Raji (cell line): ENCODE measurements around the gene POLD4.
A peak's percentile ranks its signal among the peaks of the same experiment; 100 is the strongest.

Experiments used
- POLR2A ChIP-seq: IDR thresholded peaks from 2 replicates; pipeline ENCODE4 v1.6.1; 2011; ENCODE audit warnings: low read depth, low read length, control low read depth; ENCODE audit not compliant: insufficient read depth

Gene POLD4

GRCh38 chr11:67366961-67367760 lies 13.8 kb upstream of the POLD4 start:
- no peak for TF ChIP-seq POLR2A

GRCh38 chr11:67366546-67366945 lies 13.2 kb upstream of the POLD4 start:
- no peak for TF ChIP-seq POLR2A

DNA sequence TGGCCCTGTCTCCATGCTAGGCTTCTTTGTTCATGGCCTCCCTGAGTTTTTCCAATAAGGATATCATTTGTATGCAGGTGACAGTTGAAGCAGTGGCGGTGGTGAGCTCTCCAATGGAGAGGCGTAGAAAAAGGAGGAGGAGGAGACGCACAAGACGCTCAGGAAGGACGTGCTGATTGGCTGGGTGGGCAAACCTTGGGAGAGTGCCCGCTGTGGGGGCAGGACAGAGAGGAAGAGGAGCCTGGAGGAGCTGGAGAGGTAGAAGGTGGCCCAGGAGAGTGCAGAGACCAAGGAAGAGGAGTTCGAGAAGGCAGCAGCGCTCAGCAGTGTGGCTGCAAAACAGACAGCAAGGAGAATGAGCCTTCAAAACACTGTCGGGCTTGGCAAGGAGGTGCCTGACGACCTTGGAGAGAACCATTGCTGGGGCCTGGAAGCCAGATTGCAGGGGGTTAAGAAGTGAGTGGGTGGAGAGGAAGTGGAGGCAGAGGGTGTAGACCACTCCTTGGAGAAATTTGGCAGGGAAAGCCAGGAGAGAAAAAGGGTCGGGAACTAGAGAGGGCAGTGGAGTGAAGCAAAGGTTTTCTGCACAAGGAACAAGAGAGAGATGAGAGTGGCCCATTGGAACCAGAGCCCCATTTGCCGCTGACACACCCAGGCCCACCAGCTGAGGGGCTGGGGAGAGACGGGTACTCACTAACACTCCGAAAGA lies 12.5 kb upstream of the POLD4 start:
- no peak for TF ChIP-seq POLR2A

DNA sequence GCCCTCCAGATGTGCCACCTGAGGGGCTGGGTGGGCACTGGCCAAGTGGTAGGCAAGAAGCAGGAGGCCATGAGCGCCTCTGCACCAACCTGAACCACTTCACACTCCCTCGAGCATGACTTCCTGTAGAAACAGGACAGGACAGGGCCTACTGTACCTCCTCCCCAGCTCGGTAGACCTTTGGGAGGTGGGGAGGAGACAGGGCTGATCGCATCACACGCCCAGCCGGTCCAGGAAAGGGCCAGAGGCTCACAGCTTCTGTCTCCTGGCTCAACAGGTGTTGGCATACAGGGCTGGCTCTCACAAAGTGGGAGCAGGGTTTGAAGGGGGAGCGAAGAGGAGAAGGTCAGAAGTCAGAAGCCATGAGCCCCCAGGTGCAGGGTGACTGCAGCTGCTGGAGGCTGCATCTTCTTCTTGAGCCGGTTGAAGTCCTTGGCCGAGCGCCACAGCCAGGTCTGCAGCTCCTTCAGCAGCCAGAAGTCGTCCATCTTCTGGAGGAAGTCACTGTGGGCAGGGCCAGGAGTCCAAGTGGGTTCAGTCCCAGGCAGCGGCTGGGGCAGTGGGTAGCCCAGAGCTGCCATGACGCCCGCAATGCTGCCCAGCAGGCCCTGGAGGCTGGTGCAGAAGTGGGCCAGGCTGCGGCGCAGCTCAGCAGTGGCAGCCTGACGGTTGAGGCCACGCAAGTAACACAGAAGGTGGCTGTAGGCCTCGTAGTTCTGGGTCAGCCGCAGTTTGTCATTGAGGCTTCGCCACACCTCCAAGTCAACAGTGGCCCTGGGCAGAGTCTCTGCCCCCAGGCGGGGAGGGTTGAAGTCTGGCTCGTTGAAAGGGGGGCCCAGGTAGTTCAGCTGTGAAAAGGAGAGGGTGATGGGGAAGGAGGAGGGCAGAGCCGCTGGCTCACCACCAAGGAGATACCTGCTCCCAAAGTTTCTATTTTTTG lies 11.7 kb upstream of the POLD4 start:
- TF ChIP-seq POLR2A: no peak

- TF ChIP-seq POLR2A: no peak
These were observed 10.8 kb upstream of the POLD4 start for GRCh38 chr11:67364169-67364568.

DNA sequence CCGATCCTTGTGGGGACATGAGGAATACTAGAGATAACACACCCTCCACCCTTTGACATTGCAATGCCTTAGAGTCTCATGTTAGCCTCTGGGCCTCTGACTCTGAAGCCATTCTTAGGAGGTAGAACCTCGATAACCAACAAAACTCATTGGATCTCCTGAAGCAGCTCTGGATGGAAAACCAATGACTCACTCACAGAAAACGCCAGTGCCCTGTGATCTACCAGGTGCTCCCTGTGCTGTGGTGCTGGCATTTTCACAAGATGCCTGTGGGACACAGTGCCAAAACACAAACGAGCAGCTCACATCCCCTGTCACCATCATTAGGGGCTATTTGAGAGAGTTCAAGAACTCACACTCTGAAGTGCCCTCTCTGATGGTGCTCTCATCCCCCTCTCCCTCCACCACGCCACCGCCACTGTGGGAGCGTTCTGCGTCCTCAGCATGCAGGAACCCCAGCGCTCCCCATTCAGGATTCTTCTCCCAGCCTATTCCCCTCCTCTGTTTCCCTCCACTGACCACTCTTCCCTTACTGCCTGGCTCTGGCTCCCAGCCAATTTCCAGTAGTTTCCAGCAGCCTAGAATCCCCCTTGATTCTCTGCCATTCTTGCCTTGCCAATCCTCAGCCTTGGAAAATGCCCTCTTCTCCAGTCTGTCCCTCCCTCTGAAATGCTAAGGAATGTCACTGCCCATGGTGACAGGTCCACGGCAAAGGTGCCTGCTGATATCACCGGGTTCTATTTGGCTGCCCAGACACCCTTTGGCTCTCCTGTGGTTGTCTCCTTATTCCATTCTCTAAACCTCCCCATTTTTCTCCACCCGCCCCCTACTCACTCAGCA lies 4.7 kb upstream of the POLD4 start:
- no peak for TF ChIP-seq POLR2A

- peak; percentile 23; the same call in 1 of the 2 replicates for TF ChIP-seq POLR2A
These were observed 3.7 kb upstream of the POLD4 start for GRCh38 chr11:67356864-67357561.

DNA sequence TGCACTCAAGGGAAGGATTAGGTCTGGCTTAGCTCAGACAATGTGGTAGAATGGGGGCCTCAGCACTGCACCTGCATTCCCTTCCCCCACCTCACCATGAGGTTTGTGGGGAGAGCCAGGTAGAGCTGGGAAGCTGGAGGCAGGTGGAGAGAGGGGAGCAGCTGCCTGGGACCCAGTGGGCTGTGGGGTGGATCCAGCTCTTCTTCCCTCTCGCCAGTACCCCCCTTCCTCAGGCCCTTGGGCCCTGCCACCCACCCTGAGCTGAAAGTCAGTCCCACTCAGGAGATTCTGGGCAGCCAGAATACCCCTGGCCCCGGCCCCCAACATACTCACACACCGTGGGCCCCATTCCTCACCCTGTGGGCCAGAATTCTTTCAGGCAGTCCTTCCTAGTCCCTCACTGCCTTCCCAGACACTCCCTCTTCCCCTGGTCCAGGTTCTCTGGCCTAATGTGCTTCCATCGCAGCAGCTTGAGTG lies 3.1 kb upstream of the POLD4 start:
- TF ChIP-seq POLR2A: no peak

- peak; percentile 23; the same call in 1 of the 2 replicates for TF ChIP-seq POLR2A
These were observed 2.5 kb upstream of the POLD4 start for GRCh38 chr11:67355794-67356386.

- no peak for TF ChIP-seq POLR2A
These were observed 1.9 kb upstream of the POLD4 start for GRCh38 chr11:67355023-67355793.

DNA sequence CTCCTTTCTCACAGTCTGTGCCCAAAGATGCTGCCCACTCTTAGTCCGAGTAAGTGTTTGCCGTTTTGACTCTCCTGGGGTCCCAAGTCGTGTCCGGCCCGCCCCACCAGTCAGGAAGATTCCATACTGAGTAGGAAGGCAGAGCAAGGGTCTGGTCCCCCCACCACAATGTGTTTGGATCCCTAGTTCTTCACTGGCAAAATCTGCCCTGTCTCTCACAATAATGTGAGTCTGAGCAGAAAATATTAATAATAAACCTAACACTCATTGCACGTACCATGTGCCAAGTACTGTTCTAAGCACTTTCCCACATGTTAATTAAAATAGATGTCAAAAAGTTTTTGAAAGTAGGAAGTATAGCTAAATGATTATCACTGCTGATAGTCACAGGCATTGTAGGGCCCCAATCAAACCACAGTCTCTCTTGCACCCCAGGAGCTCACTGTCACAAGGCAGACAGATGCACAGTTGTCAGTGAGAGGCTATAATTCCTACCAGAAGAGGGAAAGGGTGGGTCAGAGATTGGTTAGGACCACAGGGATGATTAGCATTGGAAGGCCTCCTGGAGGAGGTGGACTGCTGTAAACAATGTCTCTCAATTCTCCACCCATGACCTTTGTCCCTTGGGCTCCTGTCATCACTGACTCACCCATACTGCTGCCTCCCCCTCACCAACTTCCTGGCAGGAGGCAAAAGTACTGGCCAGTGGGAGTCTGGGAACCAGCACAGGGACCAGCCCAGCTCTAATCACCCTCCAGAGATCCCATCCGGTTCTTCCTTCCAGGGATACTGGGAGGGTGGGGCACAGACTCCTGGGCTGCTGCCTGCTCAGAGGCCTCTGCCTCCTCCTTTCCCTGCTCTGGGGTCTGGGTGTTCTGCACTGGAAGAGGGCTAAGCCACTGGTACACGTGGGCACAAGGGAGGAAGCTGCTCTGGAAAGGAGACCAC lies 1.0 kb upstream of the POLD4 start:
- TF ChIP-seq POLR2A: no peak; the same call in 1 of the 2 replicates
